ENCODE measurements around the gene CXCL8. TPM values are rescaled to one million over a fixed set of nuclear protein-coding genes. Genes with fewer than 3 reads are reported as not detected.

Gene CXCL8
- total and polyA plus RNA-seq, 2 experiments from 2014 or later: not detected

- H3K27ac ChIP-seq: no peak overlapping the region
- H3K27me3 ChIP-seq: no peaks in the 10 kb centered on the region
- H3K36me3 ChIP-seq: no peaks in the 10 kb centered on the region
- DNase-seq (ENCODE audit: low read depth in 1 of 2, low spot score in 1 of 2): no peak
- H3K4me1 ChIP-seq (ENCODE audit: low read depth): no peaks in the 10 kb centered on the region
- no peaks in the 10 kb centered on the region for H3K9me3 ChIP-seq (ENCODE audit: low read depth)
- no peak for TF ChIP-seq CTCF (IDR thresholded peaks at IDR 0.05; ENCODE audit: low read depth, low read length)
- no peak overlapping the region for H3K4me3 ChIP-seq
These were observed 2.9 kb downstream of the CXCL8 start for GRCh38 chr4:73743281-73743680.

GRCh38 chr4:73743795-73744194 lies 3.4 kb downstream of the CXCL8 start:
- Histone ChIP-seq H3K27me3 (no peaks in the 10 kb centered on the region), H3K27ac (no peak overlapping the region), H3K36me3 (no peaks in the 10 kb centered on the region), H3K4me1 (ENCODE audit: low read depth) (no peaks in the 10 kb centered on the region), H3K4me3 (no peak overlapping the region), H3K9me3 (ENCODE audit: low read depth) (no peaks in the 10 kb centered on the region)
- no peak for DNase-seq (ENCODE audit: low read depth in 1 of 2, low spot score in 1 of 2)
- TF ChIP-seq CTCF (IDR thresholded peaks at IDR 0.05; ENCODE audit: low read depth, low read length): no peak

GRCh38 chr4:73744203-73744602 lies 3.8 kb downstream of the CXCL8 start:
- no peaks in the 10 kb centered on the region for H3K4me1 ChIP-seq (ENCODE audit: low read depth)
- no peak for DNase-seq (ENCODE audit: low read depth in 1 of 2, low spot score in 1 of 2)
- H3K36me3 ChIP-seq: no peaks in the 10 kb centered on the region
- H3K27me3 ChIP-seq: no peaks in the 10 kb centered on the region
- H3K9me3 ChIP-seq (ENCODE audit: low read depth): no peaks in the 10 kb centered on the region
- no peak for TF ChIP-seq CTCF (IDR thresholded peaks at IDR 0.05; ENCODE audit: low read depth, low read length)
- no peak overlapping the region for H3K27ac ChIP-seq
- H3K4me3 ChIP-seq: no peak overlapping the region

GRCh38 chr4:73750730-73751129 lies 10.4 kb downstream of the CXCL8 start:
- DNase-seq (ENCODE audit: low read depth in 1 of 2, low spot score in 1 of 2): no peak
- Histone ChIP-seq H3K27me3 (no peaks in the 10 kb centered on the region), H3K27ac (no peak overlapping the region), H3K4me3 (no peak overlapping the region), H3K4me1 (ENCODE audit: low read depth) (no peaks in the 10 kb centered on the region), H3K9me3 (ENCODE audit: low read depth) (no peaks in the 10 kb centered on the region), H3K36me3 (no peaks in the 10 kb centered on the region)
- no peak for TF ChIP-seq CTCF (IDR thresholded peaks at IDR 0.05; ENCODE audit: low read depth, low read length)

GRCh38 chr4:73751166-73751565 lies 10.8 kb downstream of the CXCL8 start:
- no peak overlapping the region for H3K27ac ChIP-seq
- H3K4me1 ChIP-seq (ENCODE audit: low read depth): no peaks in the 10 kb centered on the region
- TF ChIP-seq CTCF (IDR thresholded peaks at IDR 0.05; ENCODE audit: low read depth, low read length): no peak
- no peaks in the 10 kb centered on the region for H3K36me3 ChIP-seq
- H3K9me3 ChIP-seq (ENCODE audit: low read depth): no peaks in the 10 kb centered on the region
- no peak overlapping the region for H3K4me3 ChIP-seq
- no peaks in the 10 kb centered on the region for H3K27me3 ChIP-seq
- DNase-seq (ENCODE audit: low read depth in 1 of 2, low spot score in 1 of 2): peak in 1 of 2 donors; percentile 81

GRCh38 chr4:73751830-73752229 lies 11.5 kb downstream of the CXCL8 start:
- H3K27ac ChIP-seq: no peak overlapping the region
- no peaks in the 10 kb centered on the region for H3K36me3 ChIP-seq

More at GRCh38 chr4:73751830-73752229, 11.5 kb downstream of the CXCL8 start:
- H3K9me3 ChIP-seq (ENCODE audit: low read depth): no peaks in the 10 kb centered on the region
- no peak for DNase-seq (ENCODE audit: low read depth in 1 of 2, low spot score in 1 of 2)
- no peak for TF ChIP-seq CTCF (IDR thresholded peaks at IDR 0.05; ENCODE audit: low read depth, low read length)
- H3K4me3 ChIP-seq: no peak overlapping the region
- H3K4me1 ChIP-seq (ENCODE audit: low read depth): no peaks in the 10 kb centered on the region
- no peaks in the 10 kb centered on the region for H3K27me3 ChIP-seq

Measured in cardiac muscle cell (in vitro differentiated cells and primary cell).